ENCODE data around the gene SYT1.
"Not testable (repeated sequence)": the region's sequence is repeated elsewhere in the genome, so short reads cannot be mapped to it uniquely, and the experiment has no call there.

Gene SYT1

GRCh38 chr12:78864403-78864869 lies at the start of gene SYT1:
Gene SYT1 (plus strand): TSS chr12:78864774.
- DNase-seq = no peak

- no peak for DNase-seq
Observed at GRCh38 chr12:78818487-78818886, 46.1 kb upstream of the SYT1 start.

GRCh38 chr12:78820946-78821345 lies 43.6 kb upstream of the SYT1 start:
- DNase-seq = no peak

DNA sequence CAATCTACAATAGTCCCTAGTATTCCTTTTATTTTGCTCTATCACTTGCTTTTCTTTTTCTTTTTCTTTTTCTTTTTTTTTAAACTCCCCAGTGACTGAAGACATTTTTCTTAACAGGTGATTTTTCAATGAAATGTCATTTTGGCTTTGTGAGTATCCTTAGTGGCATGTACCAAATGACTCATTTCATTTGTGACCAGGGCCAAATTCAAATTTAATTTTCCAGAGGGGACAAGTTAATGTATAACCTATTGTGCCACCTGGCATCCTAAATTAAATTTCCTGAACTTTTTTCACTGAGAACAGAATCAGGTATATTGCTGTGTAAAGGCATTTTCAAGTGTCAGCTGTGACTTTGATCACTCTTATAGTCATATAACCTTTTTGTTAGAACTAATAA lies 39.7 kb upstream of the SYT1 start:
- DNase-seq = no peak

GRCh38 chr12:78829690-78830089 lies 34.9 kb upstream of the SYT1 start:
- no peak for DNase-seq

- no peak for DNase-seq
Observed at GRCh38 chr12:78835493-78835892, 29.1 kb upstream of the SYT1 start.

GRCh38 chr12:78840518-78841019 lies 24.0 kb upstream of the SYT1 start:
- DNase-seq = not testable (repeated sequence)

DNA sequence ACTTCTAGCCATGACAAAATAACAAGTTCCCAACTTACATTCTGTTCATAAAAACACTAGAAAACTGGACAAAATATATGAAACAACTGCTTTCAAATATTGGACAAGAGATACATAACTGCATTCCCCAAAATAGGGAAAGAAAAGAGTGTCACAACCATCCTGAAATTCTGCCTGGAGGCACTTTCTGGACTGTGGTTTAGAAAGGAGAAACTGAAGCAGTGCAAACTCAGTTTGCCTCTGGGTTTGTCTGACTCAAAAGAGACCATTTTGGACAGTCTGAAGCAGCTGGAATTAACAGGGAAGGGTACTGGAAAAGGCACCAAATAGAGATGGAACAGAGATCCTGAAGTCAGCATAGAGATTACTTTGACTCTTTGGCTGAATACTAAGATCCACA lies 11.3 kb upstream of the SYT1 start:
- DNase-seq = no peak

DNA sequence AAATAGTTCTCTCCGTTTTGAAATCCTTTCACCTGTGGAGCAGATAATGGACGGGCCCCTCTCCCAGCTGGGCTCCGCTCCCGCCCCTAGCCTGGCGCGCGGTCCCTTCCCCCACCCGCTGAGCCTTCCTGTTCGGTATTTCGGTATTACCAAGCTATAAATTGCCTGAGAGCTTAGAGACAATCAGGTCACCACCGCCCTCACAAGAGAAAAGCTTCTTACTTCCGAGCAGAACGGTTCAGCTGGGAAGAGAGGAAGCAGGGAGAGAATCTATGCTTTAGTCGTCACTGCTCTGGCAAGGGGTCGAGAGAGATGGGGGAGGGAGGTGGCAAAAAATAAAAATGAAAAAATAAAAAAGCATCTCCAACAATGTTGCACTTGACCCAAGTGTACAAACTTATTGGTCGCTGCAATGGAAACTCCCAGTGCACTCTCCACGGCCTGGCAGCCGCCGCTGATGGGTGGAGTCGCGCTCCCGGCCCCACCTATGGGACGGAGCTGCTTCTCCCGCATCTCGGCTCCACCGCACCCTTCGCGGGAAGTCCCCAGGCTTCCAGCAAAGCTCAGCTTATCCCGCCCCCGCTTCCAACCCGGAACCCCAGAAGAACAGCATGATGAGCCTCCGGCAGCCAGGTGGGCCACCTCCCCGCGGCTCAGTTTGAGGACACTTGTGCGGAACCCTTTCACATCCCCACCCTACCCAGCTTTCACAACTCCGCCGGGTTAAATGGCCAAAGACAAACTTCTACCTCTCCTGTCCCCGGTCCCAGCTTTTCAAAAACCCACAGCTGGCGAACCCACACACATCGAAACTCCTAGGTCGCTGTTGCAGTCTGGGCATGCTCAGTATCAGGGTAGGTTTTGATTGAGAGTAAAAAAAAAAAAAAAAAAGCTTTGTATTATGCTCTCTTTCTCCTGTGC lies 832 bp upstream of the SYT1 start:
- DNase-seq = no peak

- no peak for DNase-seq
Observed at GRCh38 chr12:78864870-78865463, 393 bp downstream of the SYT1 start.

GRCh38 chr12:78865516-78865915 lies 942 bp downstream of the SYT1 start:
- DNase-seq = no peak

DNA sequence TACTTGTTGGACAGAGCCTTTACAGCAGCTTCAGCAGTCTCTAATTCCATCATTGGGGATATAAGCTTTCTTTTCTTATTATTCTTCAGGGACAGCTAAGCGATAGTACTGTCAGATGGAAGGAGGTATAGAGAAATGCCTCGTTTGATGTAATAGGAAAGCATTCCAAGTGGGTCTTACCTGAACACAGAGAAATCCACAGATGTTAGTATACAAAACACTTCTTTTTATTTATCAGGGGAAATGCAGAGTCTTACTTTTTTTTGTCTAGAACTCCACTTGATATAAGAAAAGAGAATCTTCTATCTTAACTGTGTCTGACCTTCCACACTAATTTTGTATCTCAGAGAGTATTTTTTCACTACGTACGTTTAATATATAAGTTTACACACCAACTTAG lies 1.9 kb downstream of the SYT1 start:
- no peak for DNase-seq

- DNase-seq = no peak
Observed at GRCh38 chr12:78870539-78870938, 6.0 kb downstream of the SYT1 start.

GRCh38 chr12:78871566-78871965 lies 7.0 kb downstream of the SYT1 start:
- DNase-seq = no peak

DNA sequence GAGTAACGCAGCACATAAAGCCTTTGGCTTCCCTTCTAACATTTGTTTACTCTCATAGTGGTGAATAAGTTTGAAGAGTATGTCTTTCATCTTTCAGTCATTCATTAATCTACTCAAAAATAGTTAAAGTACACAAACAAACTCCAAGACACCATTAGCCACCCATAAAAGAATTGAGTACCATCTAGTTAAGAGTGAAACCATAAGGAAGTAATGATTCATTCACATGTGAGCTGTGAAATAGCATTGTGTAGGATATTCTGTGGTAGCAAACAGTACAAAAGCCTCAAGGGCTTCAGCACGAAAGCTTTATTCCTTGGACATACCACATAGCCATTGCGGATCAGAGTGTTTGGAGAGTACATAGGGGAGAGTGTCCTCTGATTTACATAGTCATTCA lies 13.9 kb downstream of the SYT1 start:
- no peak for DNase-seq

DNA sequence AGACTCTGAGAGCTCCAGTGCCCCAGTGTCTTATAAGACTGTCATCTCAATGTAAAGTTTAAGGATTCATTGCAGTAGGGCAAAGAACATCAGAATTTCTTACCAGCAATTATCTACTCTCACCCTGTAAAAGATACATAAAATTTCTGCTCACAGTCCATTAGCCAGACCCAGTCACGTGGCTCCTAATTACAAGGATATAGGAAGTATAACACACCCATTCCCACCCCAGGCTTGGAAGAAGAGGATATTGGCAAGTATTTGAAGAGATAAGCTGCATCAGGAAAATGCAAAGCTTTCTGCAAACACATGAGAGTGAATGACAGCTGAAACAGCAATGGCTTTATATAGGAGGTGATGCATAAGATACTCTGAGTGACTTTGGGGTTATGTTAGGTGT lies 14.3 kb downstream of the SYT1 start:
- no peak for DNase-seq

DNA sequence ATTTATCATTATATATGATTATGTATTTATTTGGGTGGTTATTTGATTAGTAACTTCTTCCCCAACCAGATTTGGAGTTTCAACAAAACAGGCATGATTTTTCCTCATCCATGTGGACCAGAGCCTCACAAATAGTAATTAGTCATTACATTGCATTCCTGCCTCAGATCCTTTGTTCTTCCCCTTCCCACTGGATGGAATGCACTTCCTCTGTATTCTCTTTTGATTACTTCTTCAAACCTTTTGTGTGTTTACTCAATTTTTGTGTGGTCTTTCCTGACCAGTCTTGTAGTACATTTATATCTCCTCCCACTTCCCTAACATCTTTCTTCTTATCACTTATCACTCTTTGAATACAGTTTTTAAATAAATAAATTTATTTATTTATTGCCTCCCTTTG lies 15.5 kb downstream of the SYT1 start:
- no peak for DNase-seq

- no peak for DNase-seq
Observed at GRCh38 chr12:78881685-78882084, 17.1 kb downstream of the SYT1 start.

- DNase-seq = no peak
Observed at GRCh38 chr12:78885466-78885865, 20.9 kb downstream of the SYT1 start.

DNA sequence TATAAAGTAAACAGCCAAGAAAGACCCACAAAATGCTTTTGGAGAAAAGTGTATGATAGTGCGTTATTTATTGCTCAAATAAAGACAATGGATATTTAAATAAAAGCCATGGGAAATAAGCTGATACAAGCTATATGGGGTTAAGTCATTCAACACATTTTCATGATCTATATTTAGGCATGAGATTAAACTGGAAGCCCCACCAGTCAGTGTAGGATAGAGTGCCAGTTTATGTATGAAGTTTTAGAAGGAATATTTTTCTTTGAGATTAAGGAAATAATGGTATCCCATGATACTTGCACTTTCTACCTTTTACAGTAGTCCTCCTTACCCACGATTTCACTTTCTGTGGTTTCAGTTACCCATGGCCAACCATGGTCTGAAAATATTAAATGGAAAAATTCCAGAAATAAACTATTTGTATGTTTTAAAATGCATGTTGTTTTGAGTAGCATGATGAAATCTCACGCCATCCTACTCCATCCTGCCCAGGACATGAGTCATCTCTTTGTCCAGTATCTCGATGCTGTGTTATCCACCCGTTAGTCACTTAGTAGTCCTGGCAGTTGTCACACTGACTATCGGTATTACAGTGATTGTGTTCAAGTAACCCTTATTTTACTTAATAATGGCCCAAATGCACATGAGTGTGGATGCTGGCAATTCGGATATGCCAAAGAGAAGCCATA lies 22.3 kb downstream of the SYT1 start:
- DNase-seq = no peak

GRCh38 chr12:78887444-78887843 lies 22.9 kb downstream of the SYT1 start:
- no peak for DNase-seq

DNA sequence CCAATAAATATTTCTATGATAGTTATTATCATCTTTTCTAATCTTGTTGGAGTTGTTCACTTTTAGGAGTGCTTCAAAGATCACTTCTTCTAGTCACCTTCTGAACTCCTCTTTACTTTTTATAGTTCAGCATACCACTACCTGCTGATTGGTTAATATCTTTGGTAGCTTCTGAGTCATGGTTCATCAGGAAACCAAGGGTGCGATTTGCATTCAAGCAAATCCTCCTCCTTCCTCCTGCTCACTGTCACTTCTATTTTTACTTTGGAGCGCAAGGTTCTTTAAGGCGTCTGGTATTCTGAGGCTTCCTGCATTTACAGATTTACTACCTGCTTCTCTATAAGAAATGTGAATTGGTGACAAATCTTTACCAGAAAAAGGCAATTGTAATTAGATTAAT lies 24.0 kb downstream of the SYT1 start:
- DNase-seq = no peak

DNA sequence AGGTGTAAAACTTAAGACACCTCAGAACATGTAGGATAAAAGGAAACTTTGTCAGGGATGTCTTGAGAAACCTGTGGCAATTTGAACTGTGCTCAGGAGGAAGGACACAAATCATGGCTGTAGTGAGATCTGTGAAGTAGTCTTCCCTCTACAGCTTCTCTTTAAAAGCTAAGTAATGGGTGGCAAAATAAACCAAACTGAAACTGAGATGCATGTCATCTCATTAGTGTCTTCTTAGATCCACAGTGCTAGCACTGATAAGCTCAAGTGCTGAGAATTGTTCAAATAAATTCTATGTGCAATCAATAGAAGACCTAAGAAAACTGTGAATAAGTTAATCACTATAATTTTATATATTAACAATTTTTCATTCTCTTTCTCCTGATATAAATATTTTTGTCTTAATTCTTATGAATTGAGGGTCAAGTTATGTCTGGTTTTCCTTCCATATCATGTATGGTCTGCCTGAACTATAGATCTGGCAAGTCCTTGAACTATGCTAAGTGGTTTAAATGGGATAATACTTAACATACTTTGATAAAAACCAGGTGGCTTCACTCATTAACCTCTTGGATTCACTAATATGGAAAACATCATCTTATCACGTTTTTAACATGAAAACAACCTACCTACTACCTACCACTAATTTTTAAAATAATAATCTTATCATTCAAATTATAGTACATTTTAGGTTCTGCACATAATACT lies 27.2 kb downstream of the SYT1 start:
- DNase-seq = no peak

Measured in activated T-cell treated with anti-CD3 and anti-CD28 coated beads for 4 hours (primary cell).